Mesothelial cell of epicardium (in vitro differentiated cells): Measurements from ENCODE around the gene MIS18A. TPM values are rescaled to one million over a fixed set of nuclear protein-coding genes. Genes with fewer than 3 reads are reported as not detected.
A peak's percentile ranks its signal among the peaks of the same experiment; 100 is the strongest.

Experiments used
- DNase-seq, 2 experiments: peaks; one replicate each; pipeline ENCODE4 v3.0.0; 2021; ENCODE audit warnings: low spot score in 2 of 2; ENCODE audit not compliant: unreplicated experiment in 2 of 2
- H3K27ac Mint-ChIP-seq: 2 replicates; pipeline ENCODE4 v1.8.0; 2021; ENCODE audit warnings: mixed read lengths
- H3K27me3 Mint-ChIP-seq: 2 replicates; pipeline ENCODE4 v1.8.0; 2021; ENCODE audit warnings: low read depth, mixed read lengths
- H3K36me3 Mint-ChIP-seq: 2 replicates; pipeline ENCODE4 v1.8.0; 2021; ENCODE audit warnings: mixed read lengths
- H3K4me1 Mint-ChIP-seq: 2 replicates; pipeline ENCODE4 v1.8.0; 2021; ENCODE audit warnings: mixed read lengths
- H3K4me3 Mint-ChIP-seq: 2 replicates; pipeline ENCODE4 v1.8.0; 2021; ENCODE audit warnings: mild to moderate bottlenecking, moderate library complexity, mixed read lengths
- H3K9me3 Mint-ChIP-seq: 2 replicates; pipeline ENCODE4 v1.8.0; 2021; ENCODE audit warnings: mixed read lengths
- CTCF ChIP-seq: fragments of 200-600 bp; sonication (generic); IDR thresholded peaks from one replicate; pipeline ENCODE4 v1.5.0; 2021; ENCODE audit warnings: antibody characterized with exemption; ENCODE audit not compliant: unreplicated experiment
- total RNA-seq: library from RNA; stranded (reverse); gene quantifications from 3 replicates; pipeline ENCODE4 v1.2.1, GENCODE V29; 2021

Gene MIS18A
- total RNA-seq, 1 donor from 2014 or later: 19.0 TPM

GRCh38 chr21:32256251-32256650 lies 22.6 kb downstream of the MIS18A start:
- H3K4me1 Mint-ChIP-seq: peaks cover 30% of the 10 kb centered on the region
- no peak for TF ChIP-seq CTCF
- H3K9me3 Mint-ChIP-seq: no peaks in the 10 kb centered on the region
- H3K36me3 Mint-ChIP-seq: no peaks in the 10 kb centered on the region
- DNase-seq: no peak
- peak overlapping the region; percentile 90 for H3K27ac Mint-ChIP-seq
- H3K27me3 Mint-ChIP-seq: peaks cover under 1% of the 10 kb centered on the region
- no peak overlapping the region for H3K4me3 Mint-ChIP-seq

DNA sequence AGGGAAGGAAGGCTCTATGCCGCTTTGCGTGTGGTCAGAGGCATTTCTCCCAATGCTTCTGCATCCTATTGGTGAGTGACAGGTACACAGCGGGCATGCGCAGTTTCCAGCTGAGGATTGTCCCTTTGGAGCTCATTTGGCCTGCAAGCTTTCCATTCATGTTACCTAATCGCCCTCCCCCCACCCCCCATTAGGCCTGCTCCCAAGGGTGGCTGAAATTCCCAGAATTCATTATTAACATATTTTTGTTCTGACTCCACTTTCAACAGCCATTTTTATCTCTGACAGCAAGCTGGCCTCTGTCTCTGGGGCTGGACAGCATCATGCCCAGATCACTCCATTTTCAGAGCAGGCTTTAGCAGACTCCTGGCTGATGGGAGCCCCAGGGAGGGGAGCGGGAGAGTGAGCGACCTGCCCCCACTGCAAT lies 25.6 kb downstream of the MIS18A start:
- Mint-ChIP-seq H3K36me3 (no peaks in the 10 kb centered on the region), H3K4me1 (peaks cover 42% of the 10 kb centered on the region), H3K4me3 (no peak overlapping the region), H3K27ac (peak overlapping the region; percentile 13), H3K27me3 (peaks cover 4% of the 10 kb centered on the region), H3K9me3 (no peaks in the 10 kb centered on the region)
- no peak for DNase-seq
- TF ChIP-seq CTCF: no peak

DNA sequence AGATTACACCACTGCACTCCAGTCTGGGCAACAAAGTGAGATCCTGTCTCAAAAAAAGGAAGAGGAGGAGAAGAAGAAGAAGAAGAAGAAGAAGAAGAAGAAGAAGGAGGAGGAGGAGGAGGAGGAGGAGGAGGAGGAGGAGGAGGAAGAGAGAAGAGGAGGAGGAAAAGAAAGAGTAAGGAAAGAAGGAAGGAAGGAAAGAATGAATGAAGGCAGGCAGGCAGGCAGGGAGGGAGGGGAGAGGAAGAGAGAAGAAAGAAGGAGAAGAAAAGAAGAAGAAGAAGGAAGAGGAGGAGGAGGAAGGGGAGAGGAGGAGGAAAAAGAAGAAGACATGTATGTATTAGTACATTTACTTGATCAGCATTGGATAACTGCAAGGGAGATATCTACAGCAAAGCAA lies 26.7 kb downstream of the MIS18A start:
- Mint-ChIP-seq H3K4me3 (no peak overlapping the region), H3K36me3 (no peaks in the 10 kb centered on the region), H3K27me3 (peaks cover 4% of the 10 kb centered on the region), H3K9me3 (no peaks in the 10 kb centered on the region), H3K27ac (no peak overlapping the region), H3K4me1 (peaks cover 38% of the 10 kb centered on the region)
- no peak for TF ChIP-seq CTCF
- DNase-seq: no peak

- TF ChIP-seq CTCF: no peak
- no peak for DNase-seq
- Mint-ChIP-seq H3K9me3 (peaks cover 4% of the 10 kb centered on the region), H3K27ac (peak overlapping the region; percentile 66), H3K4me3 (no peak overlapping the region), H3K36me3 (no peaks in the 10 kb centered on the region), H3K27me3 (peaks cover 7% of the 10 kb centered on the region), H3K4me1 (peaks cover 26% of the 10 kb centered on the region)
These were observed 29.2 kb downstream of the MIS18A start for GRCh38 chr21:32249511-32250280.

GRCh38 chr21:32248571-32249461 lies 30.0 kb downstream of the MIS18A start:
- TF ChIP-seq CTCF: no peak
- H3K9me3 Mint-ChIP-seq: peaks cover 4% of the 10 kb centered on the region
- H3K27me3 Mint-ChIP-seq: peaks cover 7% of the 10 kb centered on the region
- H3K4me1 Mint-ChIP-seq: peaks cover 26% of the 10 kb centered on the region
- peak overlapping the region; percentile 66 for H3K27ac Mint-ChIP-seq
- DNase-seq: no peak
- no peak overlapping the region for H3K4me3 Mint-ChIP-seq
- H3K36me3 Mint-ChIP-seq: no peaks in the 10 kb centered on the region
